MM.1S (cell line): Measurements from ENCODE around the gene PPP1R16B.

ENCODE experiments used
- DNase-seq: peaks from one replicate; pipeline ENCODE4 v3.0.0-alpha.2; 2015
- H2AFZ ChIP-seq: fragments of 300-600 bp; sonication (generic); 2 replicates; pipeline ENCODE4 v1.6.0; 2016; ENCODE audit warnings: antibody characterized with exemption, low read length
- H3F3A ChIP-seq: fragments of 300-600 bp; sonication (generic); 2 replicates; pipeline ENCODE4 v1.6.1; 2016; ENCODE audit warnings: mild to moderate bottlenecking, antibody characterized with exemption, low read length, moderate library complexity, mixed read lengths; ENCODE audit not compliant: insufficient read depth
- H3K27ac ChIP-seq: fragments of 300-600 bp; sonication (generic); 2 replicates; pipeline ENCODE4 v1.5.1; 2016; ENCODE audit warnings: mild to moderate bottlenecking, low read length
- H3K27me3 ChIP-seq: fragments of 300-600 bp; sonication (generic); replicated peaks from 2 replicates; pipeline ENCODE4 v1.6.0; 2016; ENCODE audit warnings: low read length; ENCODE audit not compliant: insufficient read depth
- H3K36me3 ChIP-seq: fragments of 300-600 bp; sonication (generic); replicated peaks from 2 replicates; pipeline ENCODE4 v1.6.1; 2016; ENCODE audit warnings: mild to moderate bottlenecking, low read length, mixed read lengths; ENCODE audit not compliant: insufficient read depth
- H3K4me1 ChIP-seq: fragments of 300-600 bp; sonication (generic); 2 replicates; pipeline ENCODE4 v1.6.1; 2016; ENCODE audit warnings: low read length, mixed read lengths
- H3K4me2 ChIP-seq: fragments of 300-600 bp; sonication (generic); 2 replicates; pipeline ENCODE4 v1.6.0; 2016; ENCODE audit warnings: low read depth, low read length
- H3K4me3 ChIP-seq: fragments of 300-600 bp; sonication (generic); 2 replicates; pipeline ENCODE4 v1.5.1; 2016; ENCODE audit warnings: low read length, mixed read lengths
- H3K79me2 ChIP-seq: fragments of 300-600 bp; sonication (generic); 2 replicates; pipeline ENCODE4 v1.6.1; 2016; ENCODE audit warnings: mixed run types, low read length, mixed read lengths
- H3K9ac ChIP-seq: fragments of 300-600 bp; sonication (generic); 2 replicates; pipeline ENCODE4 v1.6.1; 2016; ENCODE audit warnings: low read length, mixed read lengths
- H3K9me2 ChIP-seq: fragments of 300-600 bp; sonication (generic); replicated peaks from 2 replicates; pipeline ENCODE4 v1.6.1; 2016; ENCODE audit warnings: mild to moderate bottlenecking, low read length, mixed read lengths; ENCODE audit not compliant: insufficient read depth
- H3K9me3 ChIP-seq: fragments of 300-600 bp; sonication (generic); replicated peaks from 2 replicates; pipeline ENCODE4 v1.6.1; 2016; ENCODE audit warnings: mild to moderate bottlenecking, low read length, mixed read lengths; ENCODE audit not compliant: insufficient read depth
- H4K20me1 ChIP-seq: fragments of 300-600 bp; sonication (generic); 2 replicates; pipeline ENCODE4 v1.6.1; 2016; ENCODE audit warnings: mild to moderate bottlenecking, low read length, moderate library complexity, mixed read lengths; ENCODE audit not compliant: insufficient read depth
- EZH2 ChIP-seq: fragments of 300-600 bp; sonication (generic); optimal IDR thresholded peaks from 2 replicates; pipeline ENCODE3; 2017; ENCODE audit warnings: low read depth, mild to moderate bottlenecking, antibody characterized with exemption, low read length, mixed read lengths
- EZH2phosphoT487 ChIP-seq: fragments of 300-600 bp; sonication (generic); IDR thresholded peaks from 2 replicates; pipeline ENCODE4 v1.6.1; 2018; ENCODE audit warnings: antibody characterized with exemption, low read length
- TF ChIP-seq, protein P1 (sequence below): fragments of 300-600 bp; sonication (generic); IDR thresholded peaks from 2 replicates; pipeline ENCODE4 v1.5.1; 2016; ENCODE audit warnings: antibody characterized with exemption, low read length, mixed read lengths

PPP1R16B gene

GRCh38 chr20:38895098-38895949, 89.8 kb downstream of the PPP1R16B start:
- peaks cover 35% of the 10 kb centered on the region for H3F3A ChIP-seq
- H3K9me3 ChIP-seq: no peaks in the 10 kb centered on the region
- TF ChIP-seq, protein P1, sequence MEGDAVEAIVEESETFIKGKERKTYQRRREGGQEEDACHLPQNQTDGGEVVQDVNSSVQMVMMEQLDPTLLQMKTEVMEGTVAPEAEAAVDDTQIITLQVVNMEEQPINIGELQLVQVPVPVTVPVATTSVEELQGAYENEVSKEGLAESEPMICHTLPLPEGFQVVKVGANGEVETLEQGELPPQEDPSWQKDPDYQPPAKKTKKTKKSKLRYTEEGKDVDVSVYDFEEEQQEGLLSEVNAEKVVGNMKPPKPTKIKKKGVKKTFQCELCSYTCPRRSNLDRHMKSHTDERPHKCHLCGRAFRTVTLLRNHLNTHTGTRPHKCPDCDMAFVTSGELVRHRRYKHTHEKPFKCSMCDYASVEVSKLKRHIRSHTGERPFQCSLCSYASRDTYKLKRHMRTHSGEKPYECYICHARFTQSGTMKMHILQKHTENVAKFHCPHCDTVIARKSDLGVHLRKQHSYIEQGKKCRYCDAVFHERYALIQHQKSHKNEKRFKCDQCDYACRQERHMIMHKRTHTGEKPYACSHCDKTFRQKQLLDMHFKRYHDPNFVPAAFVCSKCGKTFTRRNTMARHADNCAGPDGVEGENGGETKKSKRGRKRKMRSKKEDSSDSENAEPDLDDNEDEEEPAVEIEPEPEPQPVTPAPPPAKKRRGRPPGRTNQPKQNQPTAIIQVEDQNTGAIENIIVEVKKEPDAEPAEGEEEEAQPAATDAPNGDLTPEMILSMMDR: no peak
- TF ChIP-seq EZH2phosphoT487 (no peak), EZH2 (no peak)
- no peak overlapping the region for H3K4me2 ChIP-seq
- H3K9me2 ChIP-seq: no peaks in the 10 kb centered on the region
- 0 out of 2 replicates have a peak overlapping the region, but pooled peaks have one; percentile 25 for H3K27ac ChIP-seq
- H4K20me1 ChIP-seq: no peaks in the 10 kb centered on the region
- no peak for DNase-seq
- H3K4me3 ChIP-seq: no peak overlapping the region
- peaks cover 59% of the 10 kb centered on the region for H3K79me2 ChIP-seq
- 0 out of 2 replicates have a peak, but pooled peaks cover 3% of the 10 kb centered on the region for H3K36me3 ChIP-seq
- peaks cover 43% of the 10 kb centered on the region for H3K4me1 ChIP-seq
- no peaks in the 10 kb centered on the region for H3K27me3 ChIP-seq
- no peak overlapping the region for H2AFZ ChIP-seq
- no peak overlapping the region for H3K9ac ChIP-seq

GRCh38 chr20:38896009-38896594, 90.6 kb downstream of the PPP1R16B start:
- no peak overlapping the region for H2AFZ ChIP-seq
- no peak for TF ChIP-seq EZH2phosphoT487
- H4K20me1 ChIP-seq: no peaks in the 10 kb centered on the region
- no peaks in the 10 kb centered on the region for H3K9me2 ChIP-seq
- H3K9ac ChIP-seq: no peak overlapping the region
- no peaks in the 10 kb centered on the region for H3K27me3 ChIP-seq
- H3F3A ChIP-seq: peaks cover 27% of the 10 kb centered on the region
- H3K27ac ChIP-seq: no peak overlapping the region
- H3K4me1 ChIP-seq: peaks cover 35% of the 10 kb centered on the region
- H3K4me2 ChIP-seq: no peak overlapping the region
- 0 out of 2 replicates have a peak, but pooled peaks cover 7% of the 10 kb centered on the region for H3K36me3 ChIP-seq
- no peak for DNase-seq
- H3K79me2 ChIP-seq: peaks cover 51% of the 10 kb centered on the region
- no peak overlapping the region for H3K4me3 ChIP-seq
- no peaks in the 10 kb centered on the region for H3K9me3 ChIP-seq

DNA sequence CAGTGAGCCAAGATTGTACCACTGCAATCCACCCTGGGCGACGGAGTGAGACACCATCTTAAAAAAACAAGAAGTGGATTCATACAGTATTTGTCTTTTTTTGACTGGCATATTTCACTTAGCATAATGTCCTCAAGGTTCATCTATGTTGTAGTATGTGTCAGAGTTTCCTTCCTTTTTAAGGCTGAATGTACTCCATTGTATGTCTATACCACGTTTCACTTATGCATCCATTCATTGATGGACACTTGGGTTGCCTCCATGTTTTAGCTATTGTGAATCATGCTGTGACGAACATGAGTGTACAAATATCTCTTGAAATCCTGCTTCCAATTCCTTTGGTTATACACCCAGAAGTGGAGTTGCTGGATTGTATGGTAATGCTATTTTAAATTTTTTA, 91.8 kb downstream of the PPP1R16B start:
- H3K4me2 ChIP-seq: no peak overlapping the region
- DNase-seq: no peak
- no peaks in the 10 kb centered on the region for H4K20me1 ChIP-seq
- peaks cover 24% of the 10 kb centered on the region for H3K4me1 ChIP-seq
- no peak overlapping the region for H3K4me3 ChIP-seq
- TF ChIP-seq EZH2 (no peak), EZH2phosphoT487 (no peak)
- TF ChIP-seq, protein P1: no peak
- no peaks in the 10 kb centered on the region for H3K9me2 ChIP-seq
- H3K36me3 ChIP-seq: peaks cover 10% of the 10 kb centered on the region; the same call in 1 of the 2 replicates
- H3K9me3 ChIP-seq: no peaks in the 10 kb centered on the region
- peaks cover 15% of the 10 kb centered on the region for H3F3A ChIP-seq
- no peak overlapping the region for H3K27ac ChIP-seq
- H3K27me3 ChIP-seq: no peaks in the 10 kb centered on the region
- peaks cover 54% of the 10 kb centered on the region for H3K79me2 ChIP-seq
- no peak overlapping the region for H2AFZ ChIP-seq
- H3K9ac ChIP-seq: no peak overlapping the region
